ENCODE data around the gene CNKSR1.

The CNKSR1 gene

DNA sequence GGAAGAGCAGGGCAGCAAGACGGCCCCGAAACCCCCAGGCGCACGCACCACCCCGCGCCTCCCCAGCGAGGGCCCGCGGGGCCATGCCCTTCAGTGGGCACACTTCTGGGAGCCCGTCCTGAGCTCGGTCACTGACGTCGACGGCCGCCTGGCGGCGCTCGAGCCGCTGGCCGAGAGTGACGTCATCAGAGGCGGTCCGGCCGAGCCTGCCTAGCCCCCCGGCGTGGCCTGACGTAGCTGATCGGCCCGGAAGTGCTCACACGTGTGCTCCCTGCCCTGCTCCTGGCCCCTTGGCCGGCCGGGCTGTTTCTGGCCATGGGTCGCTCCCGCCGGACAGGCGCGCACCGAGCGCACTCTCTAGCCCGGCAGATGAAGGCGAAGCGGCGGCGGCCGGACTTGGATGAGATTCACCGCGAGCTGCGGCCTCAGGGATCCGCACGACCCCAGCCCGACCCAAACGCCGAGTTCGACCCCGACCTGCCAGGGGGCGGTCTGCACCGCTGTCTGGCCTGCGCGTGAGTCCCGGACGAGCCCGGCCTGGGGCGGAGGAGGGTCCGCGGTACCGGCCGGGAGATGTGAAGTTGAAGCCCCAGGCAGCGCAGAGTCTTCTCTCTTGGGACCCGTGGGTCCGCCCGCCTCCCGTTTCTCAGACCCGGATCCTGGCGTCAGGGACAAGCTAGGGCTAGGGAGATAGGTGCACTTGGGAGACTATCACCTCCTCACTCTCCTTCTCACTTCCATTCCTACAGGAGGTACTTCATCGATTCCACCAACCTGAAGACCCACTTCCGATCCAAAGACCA lies 7.4 kb upstream of the CNKSR1 start, which contains the start of gene ZNF593:
TSS of gene ZNF593 (plus strand) at position 240 of the 803 bp plus-strand sequence. CDS start at position 316, 76 bp downstream.
- Histone ChIP-seq H3K36me3 (ENCODE audit: insufficient read depth, low read length) (no peaks in the 10 kb centered on the region), H3K4me1 (ENCODE audit: control insufficient read depth, insufficient read depth, low read length, unreplicated experiment) (peaks cover 7% of the 10 kb centered on the region), H3K4me3 (ENCODE audit: low read depth, low read length) (peak within 1 kb of the TSS; percentile 96), H3K27me3 (ENCODE audit: insufficient read depth, low read length) (no peaks in the 10 kb centered on the region), H3K79me2 (ENCODE audit: control insufficient read depth, insufficient read depth, low read length, unreplicated experiment) (peaks cover 17% of the 10 kb centered on the region), H2AFZ (ENCODE audit: low read length, unreplicated experiment) (peak within 1 kb of the TSS; percentile 95), H3K27ac (ENCODE audit: low read depth, low read length) (peak within 1 kb of the TSS; percentile 50; the same call in 1 of the 2 replicates)

- H3K27me3 ChIP-seq (ENCODE audit: insufficient read depth, low read length): no peaks in the 10 kb centered on the region
- peak overlapping the region; percentile 94 for H2AFZ ChIP-seq (ENCODE audit: low read length, unreplicated experiment)
- peak overlapping the region; percentile 96 for H3K4me3 ChIP-seq (ENCODE audit: low read depth, low read length)
- no peak overlapping the region for H3K27ac ChIP-seq (ENCODE audit: low read depth, low read length)
- H3K36me3 ChIP-seq (ENCODE audit: insufficient read depth, low read length): no peaks in the 10 kb centered on the region
- peaks cover 17% of the 10 kb centered on the region for H3K79me2 ChIP-seq (ENCODE audit: control insufficient read depth, insufficient read depth, low read length, unreplicated experiment)
- peaks cover 7% of the 10 kb centered on the region for H3K4me1 ChIP-seq (ENCODE audit: control insufficient read depth, insufficient read depth, low read length, unreplicated experiment)
These were observed 6.8 kb upstream of the CNKSR1 start for GRCh38 chr1:26170472-26170821.

DNA sequence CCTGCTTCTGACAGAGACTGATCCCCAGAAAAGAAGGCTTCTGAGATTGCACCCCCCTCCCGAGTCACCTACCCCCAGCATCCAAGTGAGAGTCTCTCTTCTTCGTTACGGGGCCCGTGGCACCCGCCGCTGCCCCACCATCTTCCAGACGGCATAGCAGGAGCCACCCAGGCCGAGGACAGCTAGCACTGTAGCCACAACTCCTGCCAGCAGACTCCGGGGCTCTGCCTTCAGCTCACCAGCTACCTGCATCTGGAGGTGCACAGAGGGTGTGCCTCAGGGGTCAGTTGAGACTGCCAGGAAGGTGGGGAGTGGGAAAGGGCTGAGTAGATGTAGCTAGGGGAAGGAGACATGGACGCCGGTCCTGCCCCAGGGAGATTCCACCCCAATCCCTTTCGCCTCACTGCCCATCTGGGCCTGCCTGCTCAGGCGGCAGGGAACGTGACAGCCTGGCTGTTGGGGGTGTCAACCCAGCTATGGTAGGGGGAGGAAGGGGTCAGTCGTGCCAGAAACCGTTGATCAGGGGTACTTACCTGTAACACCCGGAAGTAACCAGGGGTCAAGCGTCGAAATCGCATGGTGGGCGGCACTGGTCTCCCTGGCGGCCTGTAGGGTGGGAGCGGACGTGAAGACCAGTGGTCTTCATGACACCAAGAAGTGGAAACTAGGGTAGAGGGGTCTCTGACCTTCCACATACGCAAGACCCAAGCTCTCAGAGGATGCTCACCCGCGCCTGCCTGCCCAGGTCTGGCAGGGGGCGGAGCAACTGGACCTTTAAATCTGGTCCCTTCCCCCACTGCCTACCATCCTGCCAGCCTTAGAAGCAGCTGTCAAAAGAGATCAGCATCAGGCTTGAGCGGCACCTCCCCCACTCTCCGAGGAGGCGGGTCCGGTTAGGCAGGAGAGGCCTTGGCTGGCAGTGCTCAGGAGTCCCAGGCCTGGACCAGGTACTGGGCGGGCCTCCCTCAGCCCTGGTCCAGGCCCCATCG lies 5.9 kb upstream of the CNKSR1 start, which contains the start of gene ZNF593OS:
TSS of gene ZNF593OS (minus strand) at position 749 of the 989 bp plus-strand sequence. CDS start at position 578, 171 bp downstream.
- Histone ChIP-seq H3K36me3 (ENCODE audit: insufficient read depth, low read length) (no peaks in the 10 kb centered on the region), H3K79me2 (ENCODE audit: control insufficient read depth, insufficient read depth, low read length, unreplicated experiment) (peaks cover 17% of the 10 kb centered on the region), H3K27ac (ENCODE audit: low read depth, low read length) (no peak within 1 kb of the TSS), H3K4me1 (ENCODE audit: control insufficient read depth, insufficient read depth, low read length, unreplicated experiment) (peaks cover 7% of the 10 kb centered on the region), H3K4me3 (ENCODE audit: low read depth, low read length) (peak within 1 kb of the TSS; percentile 96), H2AFZ (ENCODE audit: low read length, unreplicated experiment) (no peak within 1 kb of the TSS), H3K27me3 (ENCODE audit: insufficient read depth, low read length) (no peaks in the 10 kb centered on the region)

GRCh38 chr1:26175346-26175745 lies 1.9 kb upstream of the CNKSR1 start:
- H2AFZ ChIP-seq (ENCODE audit: low read length, unreplicated experiment): no peak overlapping the region
- H3K27me3 ChIP-seq (ENCODE audit: insufficient read depth, low read length): no peaks in the 10 kb centered on the region
- H3K36me3 ChIP-seq (ENCODE audit: insufficient read depth, low read length): no peaks in the 10 kb centered on the region
- H3K4me1 ChIP-seq (ENCODE audit: control insufficient read depth, insufficient read depth, low read length, unreplicated experiment): no peaks in the 10 kb centered on the region
- H3K79me2 ChIP-seq (ENCODE audit: control insufficient read depth, insufficient read depth, low read length, unreplicated experiment): peaks cover 11% of the 10 kb centered on the region
- H3K4me3 ChIP-seq (ENCODE audit: low read depth, low read length): no peak overlapping the region
- H3K27ac ChIP-seq (ENCODE audit: low read depth, low read length): no peak overlapping the region

- H2AFZ ChIP-seq (ENCODE audit: low read length, unreplicated experiment): no peak overlapping the region
- H3K79me2 ChIP-seq (ENCODE audit: control insufficient read depth, insufficient read depth, low read length, unreplicated experiment): no peaks in the 10 kb centered on the region
- H3K27ac ChIP-seq (ENCODE audit: low read depth, low read length): no peak overlapping the region
These were observed 2.8 kb downstream of the CNKSR1 start for GRCh38 chr1:26180010-26180506.

DNA sequence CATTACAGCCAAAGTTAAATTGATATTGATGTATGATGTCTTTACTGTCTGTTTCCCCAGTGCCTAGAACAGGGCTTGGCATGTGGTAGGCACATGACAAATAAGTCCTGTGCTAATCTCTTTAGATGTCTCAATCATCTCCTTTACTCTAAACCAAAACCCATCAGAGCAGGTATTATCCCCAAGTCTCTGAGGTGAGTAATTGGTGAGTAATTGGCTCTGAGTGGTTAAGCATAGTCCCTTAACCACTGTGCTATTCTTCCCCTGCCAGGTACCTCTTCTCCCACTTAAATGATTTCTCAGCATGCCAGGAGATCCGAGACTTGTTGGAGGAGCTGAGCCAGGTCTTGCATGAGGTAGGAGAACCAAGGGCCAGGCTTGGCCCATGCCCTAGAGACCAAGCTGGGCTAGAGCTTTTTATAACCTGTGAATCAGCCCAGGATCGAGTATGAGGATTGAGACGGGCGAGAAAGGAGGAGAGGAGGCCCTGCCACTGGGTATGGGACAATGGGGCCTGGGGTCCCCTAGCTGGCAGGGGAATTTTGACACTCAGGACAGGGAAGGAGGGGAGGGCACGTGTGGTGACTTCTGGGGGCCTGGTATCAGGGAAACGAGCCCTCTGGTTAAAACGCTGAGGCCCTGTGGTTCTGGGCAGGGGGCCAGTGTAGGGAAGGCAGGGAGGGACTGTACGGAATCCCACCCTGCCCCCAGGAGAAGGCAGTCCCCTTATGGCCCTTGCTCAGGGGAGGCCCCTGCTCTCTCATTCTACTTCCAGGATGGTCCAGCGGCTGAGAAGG lies 4.5 kb downstream of the CNKSR1 start:
- Histone ChIP-seq H3K27me3 (ENCODE audit: insufficient read depth, low read length) (no peaks in the 10 kb centered on the region), H3K4me1 (ENCODE audit: control insufficient read depth, insufficient read depth, low read length, unreplicated experiment) (no peaks in the 10 kb centered on the region), H3K36me3 (ENCODE audit: insufficient read depth, low read length) (no peaks in the 10 kb centered on the region), H3K4me3 (ENCODE audit: low read depth, low read length) (no peak overlapping the region), H2AFZ (ENCODE audit: low read length, unreplicated experiment) (no peak overlapping the region), H3K79me2 (ENCODE audit: control insufficient read depth, insufficient read depth, low read length, unreplicated experiment) (no peaks in the 10 kb centered on the region), H3K27ac (ENCODE audit: low read depth, low read length) (no peak overlapping the region)

More at GRCh38 chr1:26180010-26180506, 2.8 kb downstream of the CNKSR1 start:
- Histone ChIP-seq H3K4me1 (ENCODE audit: control insufficient read depth, insufficient read depth, low read length, unreplicated experiment) (no peaks in the 10 kb centered on the region), H3K4me3 (ENCODE audit: low read depth, low read length) (no peak overlapping the region), H3K36me3 (ENCODE audit: insufficient read depth, low read length) (no peaks in the 10 kb centered on the region), H3K27me3 (ENCODE audit: insufficient read depth, low read length) (no peaks in the 10 kb centered on the region)

DNA sequence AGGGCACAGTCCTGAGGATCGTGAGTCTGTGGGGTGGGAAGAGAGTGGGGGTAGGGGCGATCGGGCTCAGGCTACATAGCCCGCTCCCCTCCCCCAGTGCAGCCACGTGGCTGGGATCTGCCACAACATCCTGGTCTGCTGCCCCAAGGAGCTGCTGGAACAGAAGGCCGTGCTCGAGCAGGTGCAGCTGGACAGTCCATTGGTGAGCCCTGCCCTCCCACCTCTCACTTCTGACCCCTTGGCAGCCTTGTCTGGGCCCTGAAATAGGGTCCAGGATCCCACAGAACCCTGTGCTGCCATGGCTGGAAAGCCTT lies 5.0 kb downstream of the CNKSR1 start:
- Histone ChIP-seq H2AFZ (ENCODE audit: low read length, unreplicated experiment) (no peak overlapping the region), H3K27me3 (ENCODE audit: insufficient read depth, low read length) (no peaks in the 10 kb centered on the region), H3K79me2 (ENCODE audit: control insufficient read depth, insufficient read depth, low read length, unreplicated experiment) (no peaks in the 10 kb centered on the region), H3K36me3 (ENCODE audit: insufficient read depth, low read length) (no peaks in the 10 kb centered on the region), H3K27ac (ENCODE audit: low read depth, low read length) (no peak overlapping the region), H3K4me3 (ENCODE audit: low read depth, low read length) (no peak overlapping the region), H3K4me1 (ENCODE audit: control insufficient read depth, insufficient read depth, low read length, unreplicated experiment) (no peaks in the 10 kb centered on the region)

DNA sequence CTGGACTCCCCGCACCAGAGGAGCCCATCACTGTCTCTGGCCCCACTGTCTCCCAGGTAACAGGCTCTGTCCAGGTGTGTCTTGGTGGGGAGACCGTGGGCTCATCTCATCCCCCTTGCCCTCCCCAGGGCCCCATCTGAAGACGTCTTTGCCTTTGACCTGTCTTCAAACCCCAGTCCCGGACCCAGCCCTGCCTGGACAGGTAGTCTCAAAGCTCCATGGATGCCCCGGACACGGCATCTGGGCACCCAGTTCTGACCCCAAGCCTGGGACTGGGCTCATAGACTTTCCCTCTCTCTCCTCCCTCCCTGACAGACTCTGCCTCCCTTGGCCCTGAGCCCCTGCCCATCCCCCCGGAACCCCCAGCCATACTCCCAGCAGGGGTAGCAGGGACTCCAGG lies 6.8 kb downstream of the CNKSR1 start:
- H3K79me2 ChIP-seq (ENCODE audit: control insufficient read depth, insufficient read depth, low read length, unreplicated experiment): no peaks in the 10 kb centered on the region
- no peaks in the 10 kb centered on the region for H3K4me1 ChIP-seq (ENCODE audit: control insufficient read depth, insufficient read depth, low read length, unreplicated experiment)
- no peak overlapping the region for H3K4me3 ChIP-seq (ENCODE audit: low read depth, low read length)
- no peak overlapping the region for H2AFZ ChIP-seq (ENCODE audit: low read length, unreplicated experiment)
- no peak overlapping the region for H3K27ac ChIP-seq (ENCODE audit: low read depth, low read length)
- no peaks in the 10 kb centered on the region for H3K27me3 ChIP-seq (ENCODE audit: insufficient read depth, low read length)
- no peaks in the 10 kb centered on the region for H3K36me3 ChIP-seq (ENCODE audit: insufficient read depth, low read length)

- no peaks in the 10 kb centered on the region for H3K27me3 ChIP-seq (ENCODE audit: insufficient read depth, low read length)
- H3K36me3 ChIP-seq (ENCODE audit: insufficient read depth, low read length): no peaks in the 10 kb centered on the region
- H3K79me2 ChIP-seq (ENCODE audit: control insufficient read depth, insufficient read depth, low read length, unreplicated experiment): no peaks in the 10 kb centered on the region
- no peak overlapping the region for H2AFZ ChIP-seq (ENCODE audit: low read length, unreplicated experiment)
- no peaks in the 10 kb centered on the region for H3K4me1 ChIP-seq (ENCODE audit: control insufficient read depth, insufficient read depth, low read length, unreplicated experiment)
- no peak overlapping the region for H3K4me3 ChIP-seq (ENCODE audit: low read depth, low read length)
- no peak overlapping the region for H3K27ac ChIP-seq (ENCODE audit: low read depth, low read length)
These were observed 7.6 kb downstream of the CNKSR1 start for GRCh38 chr1:26184883-26185282.

DNA sequence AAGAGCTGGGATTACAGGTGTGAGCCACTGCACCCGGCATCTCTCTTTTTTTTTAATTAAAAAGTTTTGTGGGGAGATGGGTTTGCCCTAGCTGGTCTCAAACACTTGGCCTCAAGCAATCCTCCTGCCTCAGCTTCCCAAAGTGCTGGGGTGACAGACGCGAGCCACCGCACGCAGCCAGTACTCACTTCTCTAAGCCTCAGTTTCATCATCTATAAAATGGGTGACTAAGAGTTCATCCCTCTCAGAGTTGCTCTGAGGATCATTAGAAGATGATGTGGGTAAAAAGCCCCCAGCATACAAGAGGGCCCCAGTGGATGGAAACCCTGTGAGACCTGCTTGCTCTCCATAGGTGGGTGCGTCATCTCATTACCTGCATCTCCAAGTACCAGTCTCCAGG lies 10.6 kb downstream of the CNKSR1 start:
- Histone ChIP-seq H3K4me3 (ENCODE audit: low read depth, low read length) (no peak overlapping the region), H3K27ac (ENCODE audit: low read depth, low read length) (no peak overlapping the region), H3K27me3 (ENCODE audit: insufficient read depth, low read length) (no peaks in the 10 kb centered on the region), H3K4me1 (ENCODE audit: control insufficient read depth, insufficient read depth, low read length, unreplicated experiment) (no peaks in the 10 kb centered on the region), H3K79me2 (ENCODE audit: control insufficient read depth, insufficient read depth, low read length, unreplicated experiment) (no peaks in the 10 kb centered on the region), H3K36me3 (ENCODE audit: insufficient read depth, low read length) (no peaks in the 10 kb centered on the region), H2AFZ (ENCODE audit: low read length, unreplicated experiment) (no peak overlapping the region)

All from ACC112 (cell line).